ENCODE results near the gene MRPL42.

- TF ChIP-seq CTCF (IDR thresholded peaks at IDR 0.05) (no peak), POLR2A (IDR thresholded peaks at IDR 0.05) (no peak)
Measured at GRCh38 chr12:93494096-93494495, 26.8 kb downstream of the MRPL42 start.
